CD4-positive, alpha-beta T cell treated with Interleukin-17A for 4 hours (primary cell): ENCODE results near the gene DCP1A.
"Not testable (repeated sequence)": the region's sequence is repeated elsewhere in the genome, so short reads cannot be mapped to it uniquely, and the experiment has no call there.

Experiments
- DNase-seq: peaks from one replicate; pipeline ENCODE4 v3.0.0-alpha.2; 2020; ENCODE audit warnings: mixed read lengths

The DCP1A gene

GRCh38 chr3:53347261-53348064 is at the start of gene DCP1A:
DCP1A (minus strand) TSS chr3:53347543; CDS start chr3:53347517, 26 bp downstream.
- peak; percentile 96 for DNase-seq

GRCh38 chr3:53384465-53385423 is 37.4 kb upstream of the DCP1A start:
- DNase-seq: no peak

- no peak for DNase-seq
Observed at GRCh38 chr3:53382106-53382505, 34.8 kb upstream of the DCP1A start.

GRCh38 chr3:53380306-53380705 is 33.0 kb upstream of the DCP1A start:
- DNase-seq: no peak

- DNase-seq: no peak
Observed at GRCh38 chr3:53379898-53380297, 32.6 kb upstream of the DCP1A start.

GRCh38 chr3:53377794-53378193 is 30.5 kb upstream of the DCP1A start:
- DNase-seq: no peak

GRCh38 chr3:53376679-53377078 is 29.3 kb upstream of the DCP1A start:
- DNase-seq: no peak

- DNase-seq: peak; percentile 38
Observed at GRCh38 chr3:53375019-53375418, 27.7 kb upstream of the DCP1A start.

- not testable (repeated sequence) for DNase-seq
Observed at GRCh38 chr3:53370719-53371118, 23.4 kb upstream of the DCP1A start.

GRCh38 chr3:53361852-53362251 is 14.5 kb upstream of the DCP1A start:
- no peak for DNase-seq

GRCh38 chr3:53357458-53357857 is 10.1 kb upstream of the DCP1A start:
- no peak for DNase-seq

- DNase-seq: no peak
Observed at GRCh38 chr3:53354945-53355498, 7.7 kb upstream of the DCP1A start.

GRCh38 chr3:53353202-53353601 is 5.9 kb upstream of the DCP1A start:
- DNase-seq: no peak

GRCh38 chr3:53350652-53351051 is 3.3 kb upstream of the DCP1A start:
- DNase-seq: peak; percentile 11

- not testable (repeated sequence) for DNase-seq
Observed at GRCh38 chr3:53348118-53348517, 775 bp upstream of the DCP1A start.

GRCh38 chr3:53346922-53347260 is 452 bp downstream of the DCP1A start:
- no peak for DNase-seq

- no peak for DNase-seq
Observed at GRCh38 chr3:53346514-53346913, 829 bp downstream of the DCP1A start.

GRCh38 chr3:53342353-53342752 is 5.0 kb downstream of the DCP1A start:
- DNase-seq: no peak

GRCh38 chr3:53337167-53337940 is 10.0 kb downstream of the DCP1A start:
- no peak for DNase-seq

- DNase-seq: no peak
Observed at GRCh38 chr3:53334742-53335141, 12.6 kb downstream of the DCP1A start.

GRCh38 chr3:53331871-53332270 is 15.5 kb downstream of the DCP1A start:
- DNase-seq: no peak

- DNase-seq: no peak
Observed at GRCh38 chr3:53329897-53330296, 17.4 kb downstream of the DCP1A start.

GRCh38 chr3:53328746-53329145 is 18.6 kb downstream of the DCP1A start:
- DNase-seq: no peak
